Endothelial cell of umbilical vein (primary cell): Measurements from ENCODE around the gene ZNF598. TPM values are rescaled to one million over a fixed set of nuclear protein-coding genes. Genes with fewer than 3 reads are reported as not detected.

ENCODE experiments used
- BruUV-seq: library from RNA; stranded (reverse); fragments of 400-500 nt; replicated peaks from 2 replicates; lab custom pipeline; 2021; lab: Mats Ljungman, UMichigan
- CTCF ChIA-PET: fragments of 300-600, 350-600 bp; sonication (Branson Sonifier 250); formaldehyde crosslinking; loops from one replicate; lab custom pipeline; 2021; ENCODE audit warnings: antibody characterized with exemption, inconsistent platforms; lab: Charles Lee
- POLR2A ChIA-PET: fragments of 300-600, 350-600 bp; sonication (Branson Sonifier 250); formaldehyde crosslinking; loops from one replicate; lab custom pipeline; 2021; ENCODE audit warnings: antibody characterized with exemption, inconsistent platforms; lab: Charles Lee
- DNase-seq: peaks from one replicate; pipeline ENCODE4 v3.0.0-alpha.2; 2011; ENCODE audit warnings: low read depth, low spot score
- FAIRE-seq: peaks from 2 replicates; lab custom pipeline; 2011; peaks lifted over from hg19 to GRCh38; lab: Jason Lieb, UNC
- H2AFZ ChIP-seq: 2 replicates; pipeline ENCODE4 v1.6.0; 2012; ENCODE audit warnings: low read depth, low read length, control low read depth, inconsistent platforms
- H3K27ac ChIP-seq: 2 replicates; pipeline ENCODE4 v1.5.1; 2011; ENCODE audit warnings: low read depth, mild to moderate bottlenecking, control low read depth, low read length, moderate library complexity; ENCODE audit not compliant: insufficient read depth
- H3K27me3 ChIP-seq, 2 experiments: 2 replicates each; pipeline versions ENCODE4 v1.6.0 to v1.6.1; 2011; ENCODE audit warnings: low read length in 2 of 2, mixed read lengths in 1 of 2; ENCODE audit not compliant: control insufficient read depth in 2 of 2, insufficient read depth in 2 of 2
- H3K36me3 ChIP-seq, 2 experiments: 2 replicates in 1 of 2; 3 replicates in 1 of 2; pipeline ENCODE4 v1.5.1; 2011; ENCODE audit warnings: low read length in 2 of 2, mild to moderate bottlenecking in 1 of 2, moderate library complexity in 1 of 2; ENCODE audit not compliant: control insufficient read depth in 2 of 2, insufficient read depth in 2 of 2; ENCODE audit errors: extremely low read depth in 1 of 2
- H3K4me1 ChIP-seq: 3 replicates; pipeline ENCODE4 v1.5.1; 2011; ENCODE audit warnings: mild to moderate bottlenecking, low read length; ENCODE audit not compliant: control insufficient read depth, insufficient read depth; ENCODE audit errors: extremely low read depth
- H3K4me2 ChIP-seq: 2 replicates; pipeline ENCODE4 v1.6.1; 2011; ENCODE audit warnings: low read length, control low read depth, mixed read lengths; ENCODE audit not compliant: insufficient read depth
- H3K4me3 ChIP-seq, 3 experiments: fragments of 200-600 bp in 1 of 3; sonication (generic), shearing (Covaris generic) in 1 of 3; replicated peaks in 1 of 3; 2 replicates each; pipeline ENCODE4 v1.5.1; 2011 to 2016; ENCODE audit warnings: control low read depth in 3 of 3, low read length in 3 of 3, mild to moderate bottlenecking in 2 of 3, inconsistent platforms in 1 of 3, low read depth in 1 of 3, moderate library complexity in 1 of 3; ENCODE audit not compliant: insufficient read depth in 1 of 3
- H3K79me2 ChIP-seq: 2 replicates; pipeline ENCODE4 v1.6.0; 2012; ENCODE audit warnings: low read length, inconsistent platforms; ENCODE audit not compliant: control insufficient read depth, insufficient read depth
- H3K9ac ChIP-seq: replicated peaks from 2 replicates; pipeline ENCODE3; 2011; ENCODE audit warnings: low read length, control low read depth; ENCODE audit not compliant: insufficient read depth; ENCODE audit errors: extremely low read depth
- H3K9me1 ChIP-seq: replicated peaks from 3 replicates; pipeline ENCODE4 v1.6.0; 2011; ENCODE audit warnings: mild to moderate bottlenecking, low read length; ENCODE audit not compliant: control insufficient read depth, insufficient read depth; ENCODE audit errors: extremely low read depth
- H3K9me3 ChIP-seq: replicated peaks from 2 replicates; pipeline ENCODE4 v1.5.1; 2012; ENCODE audit warnings: low read length, inconsistent platforms; ENCODE audit not compliant: control insufficient read depth, insufficient read depth
- H4K20me1 ChIP-seq: replicated peaks from 2 replicates; pipeline ENCODE3; 2011; ENCODE audit warnings: mild to moderate bottlenecking, low read length; ENCODE audit not compliant: control insufficient read depth, insufficient read depth; ENCODE audit errors: extremely low read depth
- EZH2 ChIP-seq: IDR thresholded peaks from 2 replicates; pipeline ENCODE4 v1.6.1; 2012; ENCODE audit warnings: borderline replicate concordance, low read depth, mild to moderate bottlenecking, moderate library complexity, low read length, inconsistent platforms; ENCODE audit not compliant: severe bottlenecking
- FOS ChIP-seq: IDR thresholded peaks from 2 replicates; pipeline ENCODE4 v1.6.1; 2011; ENCODE audit warnings: mild to moderate bottlenecking, low read length, moderate library complexity, borderline replicate concordance; ENCODE audit not compliant: insufficient read depth
- GATA2 ChIP-seq: IDR thresholded peaks from 2 replicates; pipeline ENCODE4 v1.7.0; 2011; ENCODE audit warnings: low read depth, mild to moderate bottlenecking, moderate library complexity, mixed read lengths, low read length; ENCODE audit not compliant: insufficient read length, insufficient read depth
- JUN ChIP-seq: IDR thresholded peaks from 2 replicates; pipeline ENCODE4 v1.6.1; 2011; ENCODE audit warnings: borderline replicate concordance, low read depth; ENCODE audit not compliant: insufficient read length, insufficient read depth
- MYC ChIP-seq: IDR thresholded peaks from one replicate; pipeline ENCODE4 v1.6.1; 2011; ENCODE audit warnings: mild to moderate bottlenecking, low read depth, low read length
- POLR2A ChIP-seq: IDR thresholded peaks from 2 replicates; pipeline ENCODE4 v1.6.1; 2012; ENCODE audit warnings: low read depth, mild to moderate bottlenecking, control low read depth, low read length
- POLR2AphosphoS5 ChIP-seq: IDR thresholded peaks from 2 replicates; pipeline ENCODE4 v1.6.1; 2012; ENCODE audit warnings: low read depth, mild to moderate bottlenecking, control low read depth, low read length, moderate library complexity; ENCODE audit not compliant: insufficient read depth
- dilution Hi-C: fragments of 300-500 bp; cut with MboI; formaldehyde crosslinking; loops from one replicate; pipeline ENCODE4 v1.15.0; 2019; ENCODE audit warnings: low sequenced_read_pairs; ENCODE audit not compliant: extremely low pct_ligation_motif_present
- intact Hi-C: fragments of 100-400 bp; cut with micrococcal nuclease; formaldehyde crosslinking; loops from one replicate; pipeline ENCODE4 v1.10.0; 2022
- polyA plus RNA-seq, 4 experiments: library from polyadenylated mRNA; depleted of rRNA in 3 of 4; stranded (reverse) in 3 of 4; unstranded in 1 of 4; fragments of >200 nt; gene quantifications; 2 replicates each; pipeline versions ENCODE4 v1.2.1 to v1.2.3, GENCODE V29; 2011 to 2012; ENCODE audit warnings: missing spikeins in 1 of 4
- total RNA-seq: library from RNA; stranded (reverse); gene quantifications from 2 replicates; pipeline ENCODE4 v1.2.3, GENCODE V29; 2021
- TF ChIP-seq, protein P1 (sequence below): IDR thresholded peaks from 2 replicates; pipeline ENCODE4 v1.6.1; 2011; ENCODE audit not compliant: insufficient read depth, insufficient read length
- TF ChIP-seq, protein P2 (sequence below), 2 donors: IDR thresholded peaks; 1 replicate in 1 of 2; 2 replicates in 1 of 2; pipeline ENCODE4 v1.5.1; 2011; ENCODE audit warnings: low read length in 2 of 2, mild to moderate bottlenecking in 2 of 2, moderate library complexity in 2 of 2, control low read depth in 1 of 2, inconsistent platforms in 1 of 2, low read depth in 1 of 2; ENCODE audit not compliant: insufficient read depth in 1 of 2; ENCODE audit errors: extremely low read depth in 1 of 2

Gene ZNF598
- total and polyA plus RNA-seq, 2 donors (not counting 3 experiments of a cell fraction or from before 2014, with no cell fraction given): 43.3 to 67.0 TPM

DNA sequence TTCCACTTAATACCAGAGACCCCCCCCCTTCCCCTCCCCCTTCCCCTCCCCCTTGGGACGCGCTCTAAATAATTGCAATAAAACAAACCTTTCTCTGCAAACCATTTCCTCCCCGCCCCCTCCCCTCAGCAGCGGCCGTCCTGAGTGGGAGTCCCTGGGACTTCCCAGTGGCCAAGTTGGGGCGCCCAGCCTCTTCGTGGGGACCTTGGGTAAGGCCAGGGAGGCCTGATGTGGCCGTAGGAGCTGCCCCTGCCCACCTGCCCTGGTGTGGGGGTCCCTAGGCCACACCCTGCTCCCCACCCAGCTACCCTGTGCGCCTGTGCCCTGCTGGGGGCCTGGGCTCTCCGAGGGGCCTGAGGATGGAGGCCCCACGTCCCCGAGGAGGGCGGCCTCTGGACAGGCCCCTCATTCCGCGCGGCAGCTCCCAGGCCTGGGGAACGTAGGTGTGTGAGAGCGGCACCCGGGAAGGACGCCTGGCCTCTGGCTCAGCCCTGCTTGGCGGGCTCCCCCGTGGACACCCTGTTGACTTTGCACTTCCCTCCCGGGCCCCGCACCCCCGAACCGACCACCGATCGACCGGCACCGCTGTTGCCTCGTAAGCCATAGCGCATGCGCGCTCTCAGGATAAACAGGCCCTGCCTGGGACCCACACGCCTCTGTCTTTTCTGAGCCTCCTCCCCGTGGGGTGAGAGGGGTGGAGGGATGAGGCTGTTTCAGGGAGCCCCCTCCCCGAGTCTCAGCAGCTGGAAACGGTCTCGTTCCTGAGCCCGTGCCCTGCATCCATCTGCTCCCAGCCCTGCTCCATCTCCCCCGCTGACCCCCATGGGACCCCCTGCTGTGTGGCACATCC is 29.0 kb upstream of the ZNF598 start:
- H3K27me3 ChIP-seq: no peaks in the 10 kb centered on the region
- no peaks in the 10 kb centered on the region for H4K20me1 ChIP-seq
- no peak overlapping the region for H3K4me2 ChIP-seq
- DNase-seq (no peak), FAIRE-seq (no peak)
- no peaks in the 10 kb centered on the region for H3K9me1 ChIP-seq
- no peaks in the 10 kb centered on the region for H3K9me3 ChIP-seq
- peaks cover 0 to 10% of the 10 kb centered on the region in 2 experiments for H3K36me3 ChIP-seq
- dilution Hi-C loops (loop anchor here (25.0 kb wide), 1 partner anchor 124 kb away; the partner anchor contains the start of gene TRAF7), intact Hi-C loops (no loop called here)
- H2AFZ ChIP-seq: no peak overlapping the region
- H3K9ac ChIP-seq: no peak overlapping the region
- H3K4me1 ChIP-seq: peaks cover 27% of the 10 kb centered on the region
- BruUV-seq: no TSS peak
- ChIA-PET POLR2A (interaction anchor here (0.6 kb wide), 1 partner anchor 111 kb away, joined by 3 read pairs; no protein-coding TSS in a partner anchor), CTCF (no interaction called here)
- peaks cover 10% of the 10 kb centered on the region for H3K79me2 ChIP-seq
- no peak overlapping the region for H3K4me3 ChIP-seq
- H3K27ac ChIP-seq: no peak overlapping the region
- TF ChIP-seq EZH2: no peak
- no peak for TF ChIP-seq FOS
- no peak for TF ChIP-seq GATA2
- TF ChIP-seq POLR2AphosphoS5: no peak
- TF ChIP-seq POLR2A: no peak
- TF ChIP-seq, protein P1, sequence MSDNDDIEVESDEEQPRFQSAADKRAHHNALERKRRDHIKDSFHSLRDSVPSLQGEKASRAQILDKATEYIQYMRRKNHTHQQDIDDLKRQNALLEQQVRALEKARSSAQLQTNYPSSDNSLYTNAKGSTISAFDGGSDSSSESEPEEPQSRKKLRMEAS: no peak
- TF ChIP-seq, protein P2, sequence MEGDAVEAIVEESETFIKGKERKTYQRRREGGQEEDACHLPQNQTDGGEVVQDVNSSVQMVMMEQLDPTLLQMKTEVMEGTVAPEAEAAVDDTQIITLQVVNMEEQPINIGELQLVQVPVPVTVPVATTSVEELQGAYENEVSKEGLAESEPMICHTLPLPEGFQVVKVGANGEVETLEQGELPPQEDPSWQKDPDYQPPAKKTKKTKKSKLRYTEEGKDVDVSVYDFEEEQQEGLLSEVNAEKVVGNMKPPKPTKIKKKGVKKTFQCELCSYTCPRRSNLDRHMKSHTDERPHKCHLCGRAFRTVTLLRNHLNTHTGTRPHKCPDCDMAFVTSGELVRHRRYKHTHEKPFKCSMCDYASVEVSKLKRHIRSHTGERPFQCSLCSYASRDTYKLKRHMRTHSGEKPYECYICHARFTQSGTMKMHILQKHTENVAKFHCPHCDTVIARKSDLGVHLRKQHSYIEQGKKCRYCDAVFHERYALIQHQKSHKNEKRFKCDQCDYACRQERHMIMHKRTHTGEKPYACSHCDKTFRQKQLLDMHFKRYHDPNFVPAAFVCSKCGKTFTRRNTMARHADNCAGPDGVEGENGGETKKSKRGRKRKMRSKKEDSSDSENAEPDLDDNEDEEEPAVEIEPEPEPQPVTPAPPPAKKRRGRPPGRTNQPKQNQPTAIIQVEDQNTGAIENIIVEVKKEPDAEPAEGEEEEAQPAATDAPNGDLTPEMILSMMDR (IDR thresholded peaks at IDR 0.05; ENCODE audit: extremely low read depth in 1 of 2, insufficient read depth in 1 of 2, low read depth in 1 of 2, low read length in 2 of 2): no peak
- no peak for TF ChIP-seq JUN
- no peak for TF ChIP-seq MYC
